GM15510 (cell line): ENCODE results near the gene DUSP2.

ENCODE experiments used
- POLR2A ChIP-seq: IDR thresholded peaks from 3 replicates; pipeline ENCODE4 v1.6.1; 2011; ENCODE audit warnings: borderline replicate concordance; ENCODE audit not compliant: insufficient read length; ENCODE audit errors: extremely low read depth

Gene DUSP2

GRCh38 chr2:96134421-96134820 is 10.8 kb downstream of the DUSP2 start:
- no peak for TF ChIP-seq POLR2A

- no peak for TF ChIP-seq POLR2A
Measured at GRCh38 chr2:96131813-96132745, 13.2 kb downstream of the DUSP2 start.

- TF ChIP-seq POLR2A = no peak
Measured at GRCh38 chr2:96131152-96131812, 14.0 kb downstream of the DUSP2 start.

- TF ChIP-seq POLR2A = no peak
Measured at GRCh38 chr2:96130483-96130882, 14.8 kb downstream of the DUSP2 start.

GRCh38 chr2:96129528-96130120 is 15.6 kb downstream of the DUSP2 start:
- TF ChIP-seq POLR2A = no peak

- TF ChIP-seq POLR2A = no peak
Measured at GRCh38 chr2:96128456-96128855, 16.8 kb downstream of the DUSP2 start.

GRCh38 chr2:96124406-96125265 is 20.6 kb downstream of the DUSP2 start:
- no peak for TF ChIP-seq POLR2A

- no peak for TF ChIP-seq POLR2A
Measured at GRCh38 chr2:96123936-96124335, 21.3 kb downstream of the DUSP2 start.

GRCh38 chr2:96123290-96123689 is 21.9 kb downstream of the DUSP2 start:
- no peak for TF ChIP-seq POLR2A

- no peak for TF ChIP-seq POLR2A
Measured at GRCh38 chr2:96122391-96122790, 22.8 kb downstream of the DUSP2 start.

GRCh38 chr2:96121414-96121813 is 23.8 kb downstream of the DUSP2 start:
- no peak for TF ChIP-seq POLR2A

GRCh38 chr2:96120991-96121390 is 24.2 kb downstream of the DUSP2 start:
- TF ChIP-seq POLR2A = no peak

GRCh38 chr2:96120091-96120720 is 25.0 kb downstream of the DUSP2 start:
- no peak for TF ChIP-seq POLR2A

- no peak for TF ChIP-seq POLR2A
Measured at GRCh38 chr2:96119389-96119751, 25.9 kb downstream of the DUSP2 start.
